Right ventricle myocardium superior (tissue), 1 donor: ENCODE data around the gene COL6A2. TPM values are rescaled to one million over a fixed set of nuclear protein-coding genes. Genes with fewer than 3 reads are reported as not detected.
"Not testable (repeated sequence)": the region's sequence is repeated elsewhere in the genome, so short reads cannot be mapped to it uniquely, and the experiment has no call there.

Source experiments
- ATAC-seq: fragments of 200-7000 bp; cut with Tn5 transposase; one replicate; pipeline ENCODE4 v1.9.1; 2020; ENCODE audit warnings: mild to moderate bottlenecking; ENCODE audit not compliant: poor library complexity
- DNase-seq: peaks from one replicate; pipeline ENCODE4 v3.0.0-alpha.2; 2020
- intact Hi-C: fragments of 100-400 bp; cut with DNase I; formaldehyde crosslinking; loops from one replicate; pipeline ENCODE4 v1.11.2; 2022
- total RNA-seq: library from RNA; stranded (reverse); fragmentation: NEBNext Ultra II Directional; extraction: Animal tissue kit (Norgen Biotek cat#: 25700); gene quantifications from one replicate; pipeline ENCODE4 v1.2.1, GENCODE V29; 2021
- donor health status: DM: no; HTN: yes; CAD: no; lungs with severe emphysema.

COL6A2 gene
- total RNA-seq, 1 donor from 2014 or later = 191 TPM

DNA sequence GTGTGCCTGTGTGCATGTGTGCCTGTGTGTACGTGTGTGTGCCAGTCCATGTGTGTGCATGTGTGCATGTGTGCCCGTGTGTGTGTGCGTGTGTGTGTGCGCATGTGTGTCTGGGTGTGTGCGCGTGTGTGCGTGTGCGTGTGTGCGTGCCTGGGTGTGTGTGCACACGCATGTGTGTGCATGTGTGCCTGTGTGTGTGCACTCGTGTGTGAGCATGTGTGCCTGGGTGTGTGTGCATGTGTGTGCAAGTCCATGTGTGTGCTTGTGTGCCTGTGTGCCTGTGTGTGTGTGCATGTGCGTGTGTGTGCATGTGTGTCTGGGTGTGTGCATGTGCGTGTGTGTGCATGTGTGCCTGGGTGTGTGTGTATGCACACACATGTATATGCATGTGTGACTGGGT, 28.7 kb upstream of the COL6A2 start:
- intact Hi-C loops = no loop called here
- DNase-seq = no peak

DNA sequence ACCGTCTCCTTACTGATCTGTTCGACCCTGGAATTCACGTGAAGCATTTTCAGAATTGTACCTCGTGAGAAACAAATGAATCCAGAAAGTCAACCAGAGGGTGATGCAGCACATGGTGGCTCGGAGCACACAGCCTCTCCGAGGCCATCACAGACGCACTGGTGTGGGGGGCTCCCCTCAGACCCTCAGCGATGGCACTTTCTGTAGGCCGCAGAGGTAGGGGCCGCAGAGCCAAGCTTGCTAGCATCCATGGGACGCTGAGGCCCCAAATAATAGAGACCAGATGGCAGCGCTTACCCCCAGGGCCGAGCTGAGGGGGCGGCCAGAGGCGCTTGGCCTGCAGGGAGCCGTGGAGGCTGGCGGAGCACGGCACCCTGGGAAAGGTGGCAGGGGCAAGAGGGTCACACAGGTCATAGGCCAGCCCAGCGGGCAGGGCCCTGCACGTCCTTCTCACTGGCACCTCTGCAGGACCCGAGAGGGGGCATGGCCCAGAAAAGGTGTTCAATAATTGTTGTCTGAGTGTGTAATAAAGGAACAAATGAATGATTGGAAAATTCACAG, 28.1 kb upstream of the COL6A2 start:
- no peak for ATAC-seq
- intact Hi-C loops = no loop called here
- no peak for DNase-seq

More for the DNA sequence above, 28.7 kb upstream of the COL6A2 start:
- ATAC-seq = no peak

DNA sequence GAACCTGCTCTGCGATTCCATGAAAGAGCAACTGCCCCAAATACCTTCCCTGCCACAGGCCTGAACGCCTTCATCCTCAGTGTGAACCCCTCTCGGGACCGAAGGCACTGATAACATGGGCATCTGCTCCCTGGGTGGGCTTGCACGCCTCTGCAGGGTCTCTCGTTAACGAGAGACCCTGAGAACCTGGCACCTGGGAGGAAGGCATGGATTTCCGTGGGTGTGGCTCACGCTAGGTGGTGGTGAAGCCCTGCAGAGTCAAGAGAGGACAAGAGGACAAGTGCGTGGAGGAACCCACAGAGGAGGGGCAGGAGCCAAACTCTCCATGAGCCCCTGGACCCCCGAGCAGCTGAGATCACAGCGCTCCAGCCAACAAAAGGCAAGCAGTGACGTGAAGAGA, 26.8 kb upstream of the COL6A2 start:
- no peak for DNase-seq
- ATAC-seq = no peak
- intact Hi-C loops = no loop called here

DNA sequence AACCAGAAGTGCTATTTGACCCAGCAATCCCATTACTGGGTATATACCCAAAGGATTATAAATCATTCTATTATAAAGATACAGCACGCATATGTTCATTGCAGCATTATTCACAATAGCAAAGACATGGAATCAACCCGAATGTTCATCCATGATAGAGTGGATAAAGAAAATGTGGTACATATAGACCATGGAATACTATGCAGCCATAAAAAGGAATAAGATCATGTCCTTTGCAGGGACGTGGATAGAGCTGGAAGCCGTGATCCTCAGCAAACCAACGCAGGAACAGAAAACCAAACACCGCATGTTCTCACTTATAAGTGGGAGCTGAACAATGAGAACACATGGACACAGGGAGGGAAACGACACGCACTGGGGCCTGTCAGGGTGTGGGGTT, 21.2 kb upstream of the COL6A2 start:
- DNase-seq, intact Hi-C loops, ATAC-seq: not testable (repeated sequence)

DNA sequence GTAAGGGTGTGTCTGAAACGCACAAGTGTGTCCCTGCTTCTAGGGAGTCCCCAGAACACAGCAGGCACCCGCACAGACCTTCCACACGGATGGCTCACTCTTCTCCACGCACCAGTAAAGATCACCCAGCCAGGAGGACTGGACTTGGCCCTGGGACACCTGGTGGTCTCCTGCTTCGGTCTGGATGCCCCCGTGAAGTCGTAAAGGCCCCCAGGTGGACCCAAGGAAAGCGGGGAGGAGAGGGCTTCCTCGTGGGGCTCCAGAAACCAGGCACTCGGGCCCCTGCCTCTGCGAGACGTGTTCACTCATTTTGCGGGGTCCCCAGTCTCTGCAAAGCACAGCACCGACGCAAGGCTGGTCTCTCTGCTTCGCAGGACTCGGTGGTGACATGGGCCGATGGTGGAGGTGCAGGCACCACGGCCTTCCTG, 20.2 kb upstream of the COL6A2 start:
- DNase-seq = no peak
- ATAC-seq = no peak
- intact Hi-C loops = no loop called here

DNA sequence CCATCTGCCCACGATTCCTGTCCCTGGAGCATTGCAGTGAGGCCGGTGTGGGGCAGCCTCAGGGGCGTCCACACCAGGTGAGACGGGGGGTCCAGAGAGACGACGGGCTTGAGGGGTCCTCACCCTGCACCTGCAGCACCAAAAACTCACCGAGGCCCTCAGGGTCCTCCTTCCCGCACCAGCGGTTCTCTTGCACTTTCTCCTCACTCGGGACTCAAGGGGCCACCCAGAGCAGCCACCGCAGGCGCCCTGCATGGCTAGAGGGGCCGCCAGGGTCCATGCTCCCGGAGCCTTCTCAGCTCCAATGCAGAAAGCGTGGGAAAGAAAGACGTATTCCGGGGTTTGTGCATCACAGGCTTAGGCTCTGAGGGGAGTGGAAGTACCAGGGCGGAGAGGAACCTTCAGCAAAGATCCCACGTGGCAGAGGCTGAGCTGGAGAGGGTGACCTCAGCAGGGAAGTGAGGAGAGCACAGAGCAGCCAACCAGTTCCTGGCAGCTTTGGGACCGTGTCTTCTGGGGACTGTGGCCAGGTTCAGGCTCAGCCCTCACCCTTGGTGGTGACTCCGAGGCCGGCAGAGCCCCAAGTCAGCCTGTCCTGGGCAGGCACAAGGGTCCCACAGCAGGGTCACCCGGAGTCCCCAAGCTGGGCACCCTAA, 19.5 kb upstream of the COL6A2 start:
- intact Hi-C loops = no loop called here
- ATAC-seq = peak; percentile 56
- peak; percentile 53 for DNase-seq

DNA sequence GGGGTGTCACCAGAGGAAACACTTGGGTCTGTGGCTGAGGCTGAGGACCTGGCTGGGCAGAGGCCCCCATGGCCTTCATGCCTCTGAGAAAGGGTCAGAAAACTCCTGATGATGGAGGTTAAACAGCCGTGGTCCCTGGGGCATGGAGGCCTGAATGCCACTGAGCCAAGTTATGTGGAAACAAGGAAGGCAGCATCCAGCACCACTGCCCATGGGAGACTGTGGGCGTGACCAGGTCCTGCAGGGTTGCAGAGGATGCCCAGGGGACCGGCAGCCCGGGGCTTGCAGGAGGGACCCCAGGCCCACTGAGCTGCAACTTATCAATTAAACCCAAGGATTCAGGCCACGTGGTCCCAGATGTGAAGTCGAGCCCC, 18.9 kb upstream of the COL6A2 start:
- intact Hi-C loops = no loop called here
- DNase-seq (peak; percentile 68), ATAC-seq (peak; percentile 47)

DNA sequence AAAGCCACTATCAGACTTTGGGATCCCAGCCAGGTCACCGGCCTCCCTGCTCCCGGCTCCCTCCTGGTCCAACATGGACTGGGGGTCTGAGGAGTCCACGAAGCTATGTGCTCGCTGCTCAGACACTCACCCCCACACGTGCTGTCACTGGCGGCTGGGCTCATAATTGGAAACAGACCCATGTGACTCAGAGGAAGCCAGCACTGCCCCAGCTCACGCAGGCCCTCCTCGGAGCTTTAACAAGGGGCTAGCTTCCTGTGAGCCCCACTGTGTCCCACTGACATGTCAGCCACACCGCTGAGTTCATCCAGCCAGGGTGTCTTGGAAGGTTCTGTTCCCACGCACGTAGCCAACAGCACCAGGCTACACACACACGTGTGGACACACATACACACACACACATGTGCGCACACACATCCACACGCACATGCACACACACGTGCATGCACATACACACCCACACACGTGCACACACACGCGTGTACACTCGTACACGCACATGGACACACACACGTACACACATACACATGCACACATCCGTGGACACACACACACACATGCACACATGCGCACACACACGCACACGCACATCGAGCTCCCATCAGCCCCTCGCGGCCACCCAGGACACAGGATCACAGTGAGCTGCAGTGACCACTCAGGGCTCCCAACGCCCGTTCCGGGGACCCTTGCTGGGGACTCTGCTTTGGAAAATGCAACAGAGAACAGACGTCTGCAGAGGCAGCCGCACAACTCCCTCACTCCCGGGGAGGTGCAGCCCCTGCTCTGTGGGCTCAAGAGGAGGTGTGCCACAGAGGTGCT, 18.4 kb upstream of the COL6A2 start:
- intact Hi-C loops = no loop called here
- DNase-seq (peak; percentile 46), ATAC-seq (peak; percentile 64)

DNA sequence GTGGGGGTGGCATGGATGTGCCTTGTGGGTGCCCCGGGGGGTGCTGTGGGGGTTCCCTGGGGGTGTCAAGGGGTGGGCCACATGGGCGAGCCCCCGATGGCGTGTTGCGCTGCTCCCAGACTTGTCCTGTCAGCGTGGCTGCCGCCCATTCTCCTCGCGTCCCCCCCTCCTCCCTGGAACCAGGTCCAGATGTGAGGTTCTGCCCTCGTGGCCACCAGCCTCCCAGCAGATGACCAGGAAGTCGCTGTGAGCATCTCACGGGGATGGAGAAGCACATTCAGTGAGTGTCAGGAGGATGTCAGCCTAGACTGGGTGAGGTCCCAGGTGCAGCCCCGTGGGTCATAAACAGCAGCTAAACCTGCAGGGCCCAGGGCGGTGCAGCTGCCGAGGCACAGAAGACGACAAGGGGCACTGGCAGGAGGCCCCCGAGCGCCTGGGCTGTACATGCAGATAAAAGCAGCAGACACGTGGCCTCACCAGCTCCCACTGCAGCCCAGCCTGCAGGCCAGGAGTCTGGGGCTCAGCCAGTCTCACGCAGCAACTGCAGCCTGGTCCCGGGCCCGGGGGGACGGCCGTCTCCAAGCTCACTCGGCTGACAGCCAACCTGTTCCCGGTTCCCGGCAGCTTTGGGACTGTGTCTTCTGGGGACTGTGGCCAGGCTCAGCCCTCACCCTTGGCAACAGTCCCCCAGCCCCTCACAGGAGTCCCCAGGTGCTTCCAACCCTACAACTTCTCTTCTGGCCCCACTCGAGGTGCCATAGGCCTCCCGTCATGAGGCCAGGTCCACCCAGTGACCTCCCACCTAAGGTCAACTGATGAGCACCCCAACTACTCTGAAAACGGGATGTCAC, 17.5 kb upstream of the COL6A2 start:
- intact Hi-C loops = no loop called here
- ATAC-seq (peak; percentile 72), DNase-seq (peak; percentile 85)

DNA sequence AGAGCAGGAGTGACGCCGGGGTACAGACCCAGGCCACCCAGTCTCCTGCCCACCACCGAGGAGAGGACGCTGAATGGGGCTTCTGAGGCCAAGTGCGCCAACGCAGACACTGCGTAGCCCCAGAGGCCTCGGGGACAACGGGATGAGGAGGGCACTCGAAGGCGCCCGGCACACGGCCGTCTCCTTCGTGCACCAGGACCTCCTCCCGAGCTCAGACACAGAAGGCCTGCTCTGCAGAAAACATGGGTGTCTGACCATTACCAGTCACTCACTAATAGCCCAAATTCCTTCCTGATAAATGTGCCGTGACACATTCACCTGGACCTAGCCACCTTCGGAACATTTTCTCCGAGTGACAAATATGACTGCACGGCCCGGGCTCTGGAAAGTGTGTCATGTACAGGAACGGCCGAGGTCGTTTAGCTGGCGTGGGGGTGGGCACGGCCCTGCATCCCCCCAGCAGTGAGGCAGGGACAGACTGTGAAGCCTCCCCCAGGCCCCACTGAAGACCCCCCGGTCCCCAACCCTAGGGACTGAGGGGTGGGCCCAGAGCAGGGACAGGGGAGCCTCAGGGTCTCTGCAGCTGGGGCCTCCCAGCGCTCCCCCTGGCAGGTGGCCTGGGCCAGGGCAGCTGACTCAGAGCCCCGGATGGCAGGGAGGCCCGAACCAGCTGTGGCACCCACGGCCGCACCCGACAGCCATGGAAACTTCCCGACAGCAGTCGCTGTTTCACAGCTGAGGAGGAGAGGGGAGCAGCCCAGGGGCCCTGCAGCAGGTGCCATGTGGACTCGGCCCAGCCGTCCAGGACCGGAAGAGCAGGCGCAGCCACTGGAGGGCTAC, 16.7 kb upstream of the COL6A2 start:
- DNase-seq (no peak), ATAC-seq (no peak)
- intact Hi-C loops = no loop called here

DNA sequence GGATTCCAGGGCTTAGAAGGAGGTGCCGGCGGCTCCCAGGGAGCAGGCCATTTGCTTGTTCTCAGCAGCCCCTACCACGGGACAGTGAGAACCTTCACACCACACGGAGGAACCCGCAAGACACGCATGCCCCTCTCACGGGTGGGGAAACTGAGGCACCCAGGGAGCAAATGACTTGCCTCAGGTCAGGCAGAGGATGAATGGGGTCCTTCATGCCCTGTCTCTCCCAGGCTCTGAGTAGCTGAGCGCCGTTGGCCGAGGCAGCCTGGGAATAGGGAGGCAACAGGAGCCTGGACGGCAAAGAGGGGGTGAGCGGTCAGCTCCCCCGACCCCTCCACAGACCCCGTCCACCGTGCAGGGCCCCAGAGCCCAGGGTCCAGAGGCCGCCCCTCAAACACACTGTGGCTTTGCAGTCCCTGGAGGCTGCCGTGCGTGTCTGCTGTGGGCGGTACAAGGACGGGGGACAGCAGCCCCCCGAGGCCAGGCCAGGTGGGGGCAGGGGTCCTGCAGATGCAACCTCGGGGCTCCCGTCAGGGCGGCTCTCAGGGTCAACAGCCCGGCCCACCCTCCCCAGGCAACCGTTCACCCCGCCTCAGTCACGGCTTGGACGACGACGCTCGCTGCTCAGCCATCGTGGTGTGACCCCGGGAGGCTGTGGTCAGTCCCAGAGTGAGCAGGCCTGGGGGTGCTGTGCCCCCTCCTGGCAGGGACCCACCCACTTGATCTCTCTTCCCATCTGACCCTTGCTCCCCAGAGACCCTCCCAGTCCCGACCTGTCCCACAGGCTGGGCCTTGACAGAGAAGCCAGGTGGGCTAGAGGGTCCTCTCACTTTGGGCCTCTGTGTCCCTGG, 15.8 kb upstream of the COL6A2 start:
- intact Hi-C loops = no loop called here
- ATAC-seq (no peak), DNase-seq (no peak)

DNA sequence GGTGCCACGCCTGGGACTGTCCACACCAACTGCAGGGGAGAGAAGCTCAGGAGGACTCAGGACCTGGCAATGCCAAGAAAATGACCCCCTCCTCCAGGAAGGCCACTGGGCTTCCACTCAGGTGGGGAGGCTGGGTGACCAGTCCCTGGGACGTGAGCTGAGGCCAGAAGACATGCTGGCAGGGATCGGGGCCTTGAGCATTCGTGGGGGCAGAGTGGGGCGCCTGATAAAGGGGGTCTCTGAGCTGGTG, 15.3 kb upstream of the COL6A2 start:
- DNase-seq = no peak
- intact Hi-C loops = no loop called here
- no peak for ATAC-seq

DNA sequence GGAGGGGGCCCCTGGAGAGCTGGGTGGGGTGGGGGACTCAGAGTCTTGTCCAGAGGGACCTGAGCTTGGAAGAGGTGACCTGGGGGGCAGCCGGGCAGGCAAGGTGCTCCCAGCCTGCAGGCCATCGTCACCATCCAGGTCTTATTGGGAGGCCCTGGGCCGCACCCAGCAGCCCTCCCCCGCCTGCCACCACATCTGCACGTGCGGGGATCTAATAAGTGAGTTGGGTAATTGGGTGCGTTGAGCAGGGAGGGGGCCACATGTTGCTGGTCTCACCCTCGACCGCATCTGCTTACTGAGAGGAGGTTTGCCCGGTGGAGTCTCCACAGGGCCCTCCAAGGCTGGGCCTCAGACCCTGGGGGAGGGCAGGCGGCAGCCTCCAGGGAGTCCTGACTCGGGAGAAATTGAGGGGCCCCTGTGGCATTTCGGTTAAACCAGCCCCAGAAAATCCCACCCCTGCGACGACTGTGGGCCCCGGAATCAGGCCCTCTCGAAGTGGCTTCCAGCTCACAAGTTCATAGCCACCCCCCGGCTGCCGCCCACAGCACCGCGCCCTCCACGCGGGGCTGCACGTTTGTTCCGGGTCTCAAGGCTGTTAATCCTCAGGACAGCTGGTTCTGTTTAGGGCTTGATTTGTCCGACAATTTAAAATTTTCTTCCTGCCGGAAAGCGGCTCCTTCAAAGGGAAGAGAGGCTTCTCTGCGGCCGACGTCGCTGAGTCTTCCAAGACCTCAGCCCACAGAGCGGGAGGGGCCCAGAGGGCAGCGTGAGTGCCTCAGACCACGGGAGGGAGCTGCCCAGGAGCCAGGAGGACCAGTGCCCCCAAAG, 14.7 kb upstream of the COL6A2 start:
- intact Hi-C loops = no loop called here
- DNase-seq = no peak
- ATAC-seq = no peak

DNA sequence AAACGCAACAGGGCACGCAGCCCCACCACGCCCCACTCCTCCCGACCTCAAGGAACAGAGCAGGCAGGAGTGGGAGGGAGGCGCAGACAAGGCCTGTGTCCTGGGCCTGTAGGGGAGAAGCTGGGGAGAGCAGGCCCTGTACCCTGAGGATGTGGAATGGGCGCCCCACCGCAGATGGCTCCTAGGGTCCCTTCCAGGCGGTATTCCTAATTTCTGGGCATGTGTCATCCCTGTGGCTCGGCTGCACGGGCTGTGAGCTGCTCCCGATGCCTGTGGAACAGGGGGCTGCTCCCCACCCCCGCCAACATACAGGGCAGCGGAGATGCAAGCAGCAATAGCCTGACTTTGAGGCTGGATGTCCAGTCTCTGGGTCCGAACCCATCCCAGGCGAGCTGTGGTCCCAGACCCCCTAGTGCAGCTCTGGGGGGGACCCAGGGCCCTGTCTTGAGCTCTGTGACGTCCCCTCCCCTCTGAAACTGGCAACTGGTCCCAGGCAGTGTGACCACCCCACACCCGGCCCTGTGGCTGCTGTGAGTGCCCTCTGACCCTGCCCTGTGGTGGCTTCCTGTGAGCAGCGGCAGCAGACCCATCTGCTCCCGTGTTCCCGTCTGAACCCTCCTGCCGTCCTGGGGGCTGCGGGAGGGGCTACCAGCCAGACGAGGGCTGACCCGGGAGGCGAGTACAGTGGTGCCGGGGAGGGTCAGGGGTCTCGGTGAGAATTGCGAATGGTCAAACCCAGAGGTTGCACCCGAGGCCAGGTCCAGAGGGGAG, 13.9 kb upstream of the COL6A2 start:
- no peak for DNase-seq
- no peak for ATAC-seq
- intact Hi-C loops = no loop called here

DNA sequence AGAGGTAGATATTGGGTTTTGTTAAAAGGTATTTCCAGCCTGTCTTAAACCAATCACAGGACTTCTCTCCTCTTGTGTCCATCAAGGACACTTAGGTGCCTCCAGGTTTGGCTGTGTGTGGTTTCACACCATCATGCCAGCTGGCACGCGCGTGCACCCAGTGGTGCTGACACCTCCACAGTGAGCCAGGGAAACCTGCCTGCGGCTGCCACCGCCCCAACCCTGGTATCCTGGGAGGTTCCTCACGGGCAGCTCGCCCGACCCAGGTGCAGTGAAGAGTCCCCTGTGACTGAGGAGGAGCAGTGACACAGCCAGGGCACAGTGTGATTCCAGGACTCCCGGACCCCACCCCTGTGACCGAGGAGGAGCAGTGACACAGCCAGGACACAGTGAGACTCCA, 13.2 kb upstream of the COL6A2 start:
- ATAC-seq (peak; percentile 50), DNase-seq (peak; percentile 71)
- intact Hi-C loops = no loop called here

DNA sequence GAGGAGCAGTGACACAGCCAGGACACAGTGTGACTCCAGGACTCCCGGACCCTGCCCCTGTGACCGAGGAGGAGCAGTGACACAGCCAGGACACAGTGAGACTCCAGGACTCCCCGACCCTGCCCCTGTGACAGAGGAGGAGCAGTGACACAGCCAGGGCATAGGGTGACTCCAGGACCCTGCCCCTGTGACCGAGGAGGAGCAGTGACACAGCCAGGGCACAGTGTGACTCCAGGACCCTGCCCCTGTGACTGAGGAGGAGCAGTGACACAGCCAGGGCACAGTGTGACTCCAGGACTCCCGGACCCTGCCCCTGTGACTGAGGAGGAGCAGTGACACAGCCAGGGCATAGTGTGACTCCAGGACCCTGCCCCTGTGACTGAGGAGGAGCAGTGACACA, 12.7 kb upstream of the COL6A2 start:
- DNase-seq, intact Hi-C loops, ATAC-seq: not testable (repeated sequence)
